ENCODE measurements around the gene KCNIP4. TPM values are rescaled to one million over a fixed set of nuclear protein-coding genes. Genes with fewer than 3 reads are reported as not detected.

Gene KCNIP4
- total and polyA plus RNA-seq, 2 experiments from 2014 or later, result 0.69 to 1.00 TPM

DNA sequence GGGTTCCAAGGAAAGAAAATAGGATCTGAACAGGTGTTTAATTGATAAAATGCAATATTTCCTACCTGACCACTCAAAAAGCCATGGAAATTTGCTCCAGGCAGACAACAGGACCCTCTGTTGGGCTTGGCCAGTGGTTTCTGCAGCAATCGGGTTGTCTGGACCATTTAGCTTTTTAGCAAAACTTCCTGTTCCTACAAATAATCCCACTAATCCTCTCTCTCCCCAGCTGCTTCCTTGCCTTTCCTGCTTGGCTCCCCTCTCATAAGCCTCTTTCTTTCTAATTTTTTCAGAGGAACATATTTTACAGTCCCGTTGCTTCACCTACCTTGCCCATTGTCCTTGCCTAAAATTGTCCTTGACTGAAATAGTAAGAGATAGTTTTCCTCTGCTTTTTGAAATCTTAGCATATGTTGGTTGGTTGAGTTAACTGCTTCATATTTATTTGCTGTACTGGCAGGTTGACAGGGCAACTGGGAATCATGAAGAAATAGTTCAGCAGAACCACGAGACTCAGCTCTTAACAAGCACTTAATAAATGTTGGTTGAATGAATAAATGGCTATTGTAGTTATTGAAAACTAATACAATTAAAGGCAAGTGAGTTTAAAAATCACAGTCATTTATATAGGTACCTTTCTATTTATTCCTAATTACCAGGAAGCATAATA lies 259.8 kb downstream of the KCNIP4 start:
- Histone ChIP-seq H3K9me3 (ENCODE audit: low read depth) (no peaks in the 10 kb centered on the region), H2AFZ (no peak overlapping the region), H3K4me3 (no peak overlapping the region), H3K27me3 (no peaks in the 10 kb centered on the region), H3K4me2 (no peak overlapping the region), H3K4me1 (ENCODE audit: insufficient read depth) (no peaks in the 10 kb centered on the region), H3K36me3 (replicated peaks; ENCODE audit: insufficient read depth, low read depth) (no peaks in the 10 kb centered on the region), H3K27ac (no peak overlapping the region), H3K9me2 (replicated peaks; ENCODE audit: insufficient read depth) (no peaks in the 10 kb centered on the region), H4K20me1 (ENCODE audit: insufficient read depth, poor library complexity, severe bottlenecking) (no peaks in the 10 kb centered on the region), H3K79me2 (no peaks in the 10 kb centered on the region)
- 51% methylated on average over 3 of the region's 3 CpGs for WGBS (ENCODE audit: low lambda C conversion rate, missing lambda C conversion rate)
- TF ChIP-seq, protein P1, sequence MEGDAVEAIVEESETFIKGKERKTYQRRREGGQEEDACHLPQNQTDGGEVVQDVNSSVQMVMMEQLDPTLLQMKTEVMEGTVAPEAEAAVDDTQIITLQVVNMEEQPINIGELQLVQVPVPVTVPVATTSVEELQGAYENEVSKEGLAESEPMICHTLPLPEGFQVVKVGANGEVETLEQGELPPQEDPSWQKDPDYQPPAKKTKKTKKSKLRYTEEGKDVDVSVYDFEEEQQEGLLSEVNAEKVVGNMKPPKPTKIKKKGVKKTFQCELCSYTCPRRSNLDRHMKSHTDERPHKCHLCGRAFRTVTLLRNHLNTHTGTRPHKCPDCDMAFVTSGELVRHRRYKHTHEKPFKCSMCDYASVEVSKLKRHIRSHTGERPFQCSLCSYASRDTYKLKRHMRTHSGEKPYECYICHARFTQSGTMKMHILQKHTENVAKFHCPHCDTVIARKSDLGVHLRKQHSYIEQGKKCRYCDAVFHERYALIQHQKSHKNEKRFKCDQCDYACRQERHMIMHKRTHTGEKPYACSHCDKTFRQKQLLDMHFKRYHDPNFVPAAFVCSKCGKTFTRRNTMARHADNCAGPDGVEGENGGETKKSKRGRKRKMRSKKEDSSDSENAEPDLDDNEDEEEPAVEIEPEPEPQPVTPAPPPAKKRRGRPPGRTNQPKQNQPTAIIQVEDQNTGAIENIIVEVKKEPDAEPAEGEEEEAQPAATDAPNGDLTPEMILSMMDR (IDR thresholded peaks at IDR 0.05; ENCODE audit: poor library complexity), result no peak
- TF ChIP-seq EZH2phosphoT487 (IDR thresholded peaks at IDR 0.05; ENCODE audit: low read depth, severe bottlenecking, unreplicated experiment) (no peak), EZH2 (IDR thresholded peaks at IDR 0.05; ENCODE audit: borderline replicate concordance) (no peak)
- DNase-seq (ENCODE audit: low spot score), result no peak

DNA sequence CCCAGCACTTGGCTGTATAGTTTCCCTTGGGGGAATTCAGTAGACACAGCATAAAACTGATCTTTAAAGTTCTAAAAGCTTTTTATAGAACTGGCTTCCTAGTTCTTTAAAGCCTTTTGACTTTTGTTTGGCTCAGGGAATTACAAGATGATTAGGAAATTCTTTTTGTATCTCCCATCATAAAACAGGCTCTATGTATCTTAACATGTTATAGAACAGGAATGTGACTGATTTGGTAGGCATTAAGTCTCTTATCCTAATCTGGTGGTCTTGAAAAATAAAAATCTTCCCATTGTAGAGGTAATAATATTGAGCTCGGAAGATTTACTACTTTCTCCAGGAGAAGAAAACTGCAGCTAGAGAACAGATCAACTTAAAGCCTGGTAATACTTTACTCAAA lies 262.7 kb downstream of the KCNIP4 start:
- Histone ChIP-seq H3K9me3 (ENCODE audit: low read depth) (no peaks in the 10 kb centered on the region), H3K36me3 (replicated peaks; ENCODE audit: insufficient read depth, low read depth) (no peaks in the 10 kb centered on the region), H4K20me1 (ENCODE audit: insufficient read depth, poor library complexity, severe bottlenecking) (no peaks in the 10 kb centered on the region), H2AFZ (no peak overlapping the region), H3K27ac (no peak overlapping the region), H3K4me2 (no peak overlapping the region), H3K27me3 (no peaks in the 10 kb centered on the region), H3K9me2 (replicated peaks; ENCODE audit: insufficient read depth) (no peaks in the 10 kb centered on the region), H3K79me2 (no peaks in the 10 kb centered on the region), H3K4me3 (no peak overlapping the region), H3K4me1 (ENCODE audit: insufficient read depth) (no peaks in the 10 kb centered on the region)
- TF ChIP-seq EZH2phosphoT487 (IDR thresholded peaks at IDR 0.05; ENCODE audit: low read depth, severe bottlenecking, unreplicated experiment), result no peak
- TF ChIP-seq, protein P1 (IDR thresholded peaks at IDR 0.05; ENCODE audit: poor library complexity), result no peak
- no peak for TF ChIP-seq EZH2 (IDR thresholded peaks at IDR 0.05; ENCODE audit: borderline replicate concordance)
- DNase-seq (ENCODE audit: low spot score), result no peak
- WGBS (ENCODE audit: low lambda C conversion rate, missing lambda C conversion rate), result 74% methylated on average over 1 of the region's 1 CpG

DNA sequence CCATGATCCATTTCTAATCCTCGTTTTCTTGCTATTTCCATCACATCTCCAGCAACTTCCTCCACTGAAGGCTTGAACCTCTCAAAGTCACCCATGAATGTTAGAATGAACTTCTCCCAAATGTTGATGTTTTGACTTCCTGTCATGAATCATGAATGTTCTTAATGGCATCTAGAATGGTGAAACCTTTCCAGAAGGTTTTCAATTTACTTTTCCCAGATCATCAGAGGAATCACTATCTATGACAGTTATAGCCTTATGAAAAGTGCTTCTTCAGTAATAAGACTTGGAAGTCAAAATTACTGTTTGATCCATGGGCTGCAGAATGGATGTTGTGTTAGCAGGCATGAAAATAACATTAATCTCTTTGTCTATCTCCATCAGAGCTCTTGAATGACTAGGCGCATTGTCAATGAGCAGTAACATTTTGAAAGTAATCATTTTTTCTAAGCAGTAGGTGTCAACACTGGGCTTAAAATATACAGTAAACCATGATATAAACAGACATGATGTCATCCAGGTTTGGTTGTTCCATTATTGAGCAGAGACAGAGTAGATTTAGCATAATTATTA lies 268.2 kb downstream of the KCNIP4 start:
- DNase-seq (ENCODE audit: low spot score), result no peak
- no peak for TF ChIP-seq EZH2phosphoT487 (IDR thresholded peaks at IDR 0.05; ENCODE audit: low read depth, severe bottlenecking, unreplicated experiment)
- Histone ChIP-seq H3K9me3 (ENCODE audit: low read depth) (no peaks in the 10 kb centered on the region), H3K9me2 (replicated peaks; ENCODE audit: insufficient read depth) (no peaks in the 10 kb centered on the region), H3K4me3 (no peak overlapping the region), H3K79me2 (no peaks in the 10 kb centered on the region), H3K4me1 (ENCODE audit: insufficient read depth) (no peaks in the 10 kb centered on the region), H4K20me1 (ENCODE audit: insufficient read depth, poor library complexity, severe bottlenecking) (no peaks in the 10 kb centered on the region), H2AFZ (no peak overlapping the region), H3K27me3 (no peaks in the 10 kb centered on the region), H3K4me2 (no peak overlapping the region), H3K36me3 (replicated peaks; ENCODE audit: insufficient read depth, low read depth) (no peaks in the 10 kb centered on the region), H3K27ac (no peak overlapping the region)
- WGBS (ENCODE audit: low lambda C conversion rate, missing lambda C conversion rate), result 91% methylated on average over 2 of the region's 2 CpGs

DNA sequence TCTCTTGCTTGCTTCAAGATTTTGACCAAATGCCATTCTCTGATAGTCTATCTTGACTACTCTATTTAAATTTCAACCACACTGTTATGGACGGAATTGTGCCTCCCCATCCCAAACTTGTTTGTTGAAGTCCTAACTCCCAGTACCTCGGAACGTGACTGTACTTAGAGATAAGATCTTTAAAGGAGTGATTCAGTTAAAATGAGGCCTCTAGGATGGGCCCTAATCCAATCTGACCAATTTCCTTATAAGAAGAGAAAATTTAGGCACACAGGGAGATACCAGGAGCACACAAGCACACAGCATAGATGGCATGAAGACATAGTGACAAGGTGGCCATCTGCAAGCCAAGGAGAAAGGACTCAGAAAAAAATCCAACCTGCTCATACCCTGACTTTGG lies 269.9 kb downstream of the KCNIP4 start:
- Histone ChIP-seq H2AFZ (no peak overlapping the region), H3K9me3 (ENCODE audit: low read depth) (no peaks in the 10 kb centered on the region), H4K20me1 (ENCODE audit: insufficient read depth, poor library complexity, severe bottlenecking) (no peaks in the 10 kb centered on the region), H3K79me2 (no peaks in the 10 kb centered on the region), H3K4me1 (ENCODE audit: insufficient read depth) (no peaks in the 10 kb centered on the region), H3K36me3 (replicated peaks; ENCODE audit: insufficient read depth, low read depth) (no peaks in the 10 kb centered on the region), H3K4me3 (no peak overlapping the region), H3K27ac (no peak overlapping the region), H3K4me2 (no peak overlapping the region), H3K27me3 (no peaks in the 10 kb centered on the region), H3K9me2 (replicated peaks; ENCODE audit: insufficient read depth) (no peaks in the 10 kb centered on the region)
- TF ChIP-seq EZH2phosphoT487 (IDR thresholded peaks at IDR 0.05; ENCODE audit: low read depth, severe bottlenecking, unreplicated experiment) (no peak), EZH2 (IDR thresholded peaks at IDR 0.05; ENCODE audit: borderline replicate concordance) (no peak)
- TF ChIP-seq, protein P1 (IDR thresholded peaks at IDR 0.05; ENCODE audit: poor library complexity), result no peak
- 49% methylated on average over 3 of the region's 3 CpGs for WGBS (ENCODE audit: low lambda C conversion rate, missing lambda C conversion rate)
- no peak for DNase-seq (ENCODE audit: low spot score)

All from hepatocyte (in vitro differentiated cells).